OCI-M2 (cell line): ENCODE measurements around the gene MEIS2.

ENCODE experiments used
- DNase-seq: peaks from one replicate; lab custom pipeline; 2025; ENCODE audit not compliant: unreplicated experiment; lab: John Stamatoyannopoulos, UW

Gene MEIS2

GRCh38 chr15:37041042-37041441 is 59.3 kb downstream of the MEIS2 start:
- DNase-seq = no peak

GRCh38 chr15:37040072-37040742 is 60.1 kb downstream of the MEIS2 start:
- DNase-seq = no peak

- DNase-seq = no peak
These were observed 61.6 kb downstream of the MEIS2 start for GRCh38 chr15:37038716-37039106.

GRCh38 chr15:37037850-37038715 is 62.3 kb downstream of the MEIS2 start:
- no peak for DNase-seq

- no peak for DNase-seq
These were observed 63.2 kb downstream of the MEIS2 start for GRCh38 chr15:37037071-37037655.

GRCh38 chr15:37034835-37035748 is 65.3 kb downstream of the MEIS2 start:
- no peak for DNase-seq

GRCh38 chr15:37034392-37034791 is 66.0 kb downstream of the MEIS2 start:
- DNase-seq = no peak

GRCh38 chr15:37032091-37032775 is 68.1 kb downstream of the MEIS2 start:
- no peak for DNase-seq

GRCh38 chr15:37031198-37031597 is 69.2 kb downstream of the MEIS2 start:
- DNase-seq = no peak

- DNase-seq = no peak
These were observed 71.6 kb downstream of the MEIS2 start for GRCh38 chr15:37028625-37029296.

- no peak for DNase-seq
These were observed 79.5 kb downstream of the MEIS2 start for GRCh38 chr15:37020852-37021251.

GRCh38 chr15:37019479-37020433 is 80.6 kb downstream of the MEIS2 start:
- no peak for DNase-seq

GRCh38 chr15:37017031-37017625 is 83.2 kb downstream of the MEIS2 start:
- no peak for DNase-seq

GRCh38 chr15:37016231-37016630 is 84.1 kb downstream of the MEIS2 start:
- DNase-seq = no peak

GRCh38 chr15:37015451-37015850 is 84.9 kb downstream of the MEIS2 start:
- DNase-seq = no peak

GRCh38 chr15:37015035-37015434 is 85.3 kb downstream of the MEIS2 start:
- DNase-seq = no peak

- no peak for DNase-seq
These were observed 85.8 kb downstream of the MEIS2 start for GRCh38 chr15:37014566-37014965.

- DNase-seq = no peak
These were observed 86.2 kb downstream of the MEIS2 start for GRCh38 chr15:37014137-37014536.
